ENCODE data around the gene TMPRSS11E.
A peak's percentile ranks its signal among the peaks of the same experiment; 100 is the strongest.
"Not testable (repeated sequence)": the region's sequence is repeated elsewhere in the genome, so short reads cannot be mapped to it uniquely, and the experiment has no call there.

Gene TMPRSS11E

GRCh38 chr4:68462691-68463090, 15.4 kb downstream of the TMPRSS11E start:
- FAIRE-seq: no peak

DNA sequence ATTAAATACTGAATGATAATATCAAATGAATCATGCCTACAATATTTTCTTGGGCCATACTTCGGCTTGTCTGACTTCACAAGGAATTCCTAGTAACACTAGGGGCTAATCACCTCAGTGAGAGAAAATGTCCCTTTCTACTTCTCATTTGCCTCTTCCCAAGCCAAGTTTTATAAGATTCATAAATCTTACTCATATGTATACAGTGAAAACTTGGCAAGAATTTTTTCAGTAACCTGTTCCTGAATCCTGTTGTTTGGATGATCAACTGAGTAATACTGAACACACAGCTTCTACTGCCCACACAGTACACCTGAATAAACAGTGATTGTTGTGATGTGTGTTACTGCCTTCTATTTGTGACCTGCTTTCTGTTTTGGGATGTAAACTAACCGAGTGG, 16.5 kb downstream of the TMPRSS11E start:
- no peak for FAIRE-seq

DNA sequence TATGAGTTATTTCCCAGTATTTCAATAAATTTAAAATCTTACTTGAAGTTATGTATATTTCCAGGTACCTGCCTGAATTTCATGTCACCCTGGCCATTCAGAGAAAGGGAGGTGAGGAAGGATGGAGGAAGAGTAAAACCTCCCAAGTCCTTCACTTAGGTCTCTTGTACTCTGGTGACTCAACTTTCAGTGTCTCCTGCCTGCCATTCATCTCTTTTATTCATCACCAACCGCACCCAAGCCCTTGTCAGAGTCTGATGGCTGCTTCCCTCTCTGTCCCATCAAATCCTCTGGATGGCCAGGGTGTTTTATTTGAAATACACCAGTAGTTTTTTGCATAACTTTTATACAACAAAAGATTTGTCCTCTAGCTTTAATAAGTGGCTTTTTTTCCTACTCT, 17.8 kb downstream of the TMPRSS11E start:
- no peak for FAIRE-seq

DNA sequence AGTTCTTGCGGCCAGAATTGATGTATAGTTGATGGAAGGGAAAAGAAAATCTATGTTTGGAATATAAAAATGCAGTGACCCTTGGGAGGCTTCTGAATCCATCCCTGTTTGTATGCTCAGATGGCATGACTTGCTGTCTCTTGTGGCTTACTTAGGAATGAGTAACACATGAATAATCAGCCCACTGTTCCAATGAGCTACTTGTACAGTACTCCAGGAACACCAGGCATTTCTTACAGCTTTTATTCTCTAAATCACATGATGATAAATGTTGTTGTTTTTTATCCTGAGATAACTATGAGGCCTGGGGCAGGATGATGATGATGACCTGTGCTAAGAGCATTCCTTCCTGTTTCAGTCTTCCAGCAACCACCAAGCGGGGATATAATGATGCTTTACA, 18.9 kb downstream of the TMPRSS11E start:
- FAIRE-seq: no peak

GRCh38 chr4:68466751-68467150, 19.5 kb downstream of the TMPRSS11E start:
- FAIRE-seq: no peak

DNA sequence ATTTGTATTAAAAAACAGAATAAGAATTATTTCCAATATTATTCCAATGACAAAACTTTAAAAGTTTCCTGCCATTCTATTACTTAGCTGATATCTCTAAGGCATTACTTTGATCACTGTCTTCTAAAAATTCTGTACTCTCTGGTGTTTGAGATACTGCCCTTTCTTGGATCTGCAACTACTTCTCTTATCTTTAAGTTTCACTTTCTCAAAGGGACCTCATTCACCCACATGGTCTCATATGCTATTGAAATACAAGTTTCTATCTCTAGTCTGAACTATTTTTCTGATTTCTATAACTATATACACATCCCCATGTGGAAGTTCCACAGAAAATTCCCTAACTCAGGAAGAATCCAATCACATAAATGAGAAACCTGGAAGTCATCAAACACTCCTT, 22.2 kb downstream of the TMPRSS11E start:
- FAIRE-seq: no peak

DNA sequence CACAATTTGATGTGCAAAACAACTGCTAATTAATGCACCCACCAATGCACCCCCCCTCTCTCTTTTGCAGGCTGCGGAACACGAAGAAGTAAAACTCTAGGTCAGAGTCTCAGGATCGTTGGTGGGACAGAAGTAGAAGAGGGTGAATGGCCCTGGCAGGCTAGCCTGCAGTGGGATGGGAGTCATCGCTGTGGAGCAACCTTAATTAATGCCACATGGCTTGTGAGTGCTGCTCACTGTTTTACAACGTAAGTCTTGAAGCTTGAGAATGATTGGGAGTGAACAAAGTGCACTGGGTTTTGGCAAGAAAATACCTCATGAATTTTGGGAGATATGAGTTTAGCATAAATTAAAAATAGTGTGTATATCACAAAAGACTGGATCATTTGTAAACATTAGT, 28.9 kb downstream of the TMPRSS11E start:
- no peak for FAIRE-seq

DNA sequence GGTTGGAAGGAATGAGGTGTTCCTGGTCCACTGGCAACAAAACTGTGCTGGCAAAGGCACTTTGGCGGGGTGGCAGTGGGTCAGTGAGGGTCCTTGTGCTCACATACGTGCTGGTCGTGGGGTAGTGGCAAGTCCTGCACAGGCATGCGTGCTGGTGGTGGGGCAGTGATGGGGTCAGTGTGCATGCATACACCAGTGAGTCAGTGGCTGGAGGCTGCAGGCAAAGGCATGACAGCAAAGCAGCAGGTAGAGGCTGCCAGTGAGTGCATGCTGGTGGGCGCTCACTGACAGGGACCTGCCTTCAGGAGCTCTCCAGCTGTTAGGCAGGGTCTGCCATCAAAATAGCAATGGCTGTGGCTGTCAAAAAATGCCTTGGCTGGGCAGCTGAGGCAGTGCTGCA, 42.1 kb downstream of the TMPRSS11E start:
- FAIRE-seq: no peak

- no peak for FAIRE-seq
Observed at GRCh38 chr4:68490826-68491457, 43.7 kb downstream of the TMPRSS11E start.

DNA sequence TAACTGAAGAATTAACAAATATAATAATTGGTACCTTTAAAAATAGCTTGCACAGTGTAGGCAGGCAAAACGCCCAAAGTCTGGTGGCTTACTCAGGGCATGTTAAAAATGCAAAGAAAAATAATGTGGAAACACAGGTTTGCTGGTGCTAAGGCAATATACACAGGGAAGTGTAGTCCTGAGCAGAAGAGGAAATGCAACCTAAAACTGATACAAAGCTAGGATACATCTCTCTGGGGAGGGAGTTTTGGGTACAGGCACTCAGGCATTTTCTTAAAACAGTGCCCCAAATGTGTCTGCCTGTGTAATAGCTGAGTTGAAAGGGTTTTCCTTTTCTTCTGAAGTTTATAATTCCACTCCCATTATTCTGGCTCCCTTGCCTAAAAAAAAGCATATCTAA, 47.4 kb downstream of the TMPRSS11E start:
- no peak for FAIRE-seq

GRCh38 chr4:68498413-68499007, 51.2 kb downstream of the TMPRSS11E start:
- peak; percentile 92 for FAIRE-seq

DNA sequence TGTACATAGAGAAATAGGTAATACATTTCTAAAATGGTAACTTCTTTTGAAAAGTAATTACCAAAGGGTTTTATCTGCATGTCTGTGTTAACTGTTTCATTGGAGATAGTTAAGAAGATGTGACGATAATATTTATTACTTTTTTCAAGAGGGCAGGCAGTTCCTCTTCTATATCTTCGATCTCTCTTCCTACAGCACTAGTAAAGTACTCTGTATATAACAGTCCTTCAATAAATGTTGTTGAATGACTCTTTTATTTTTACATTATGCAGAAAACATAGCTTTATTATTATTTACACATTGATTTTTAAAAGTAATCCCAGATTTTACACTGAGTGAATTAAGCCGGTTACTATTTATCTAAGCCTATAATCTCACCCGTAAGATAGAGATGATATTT, 51.8 kb downstream of the TMPRSS11E start:
- no peak for FAIRE-seq

GRCh38 chr4:68503462-68503861, 56.2 kb downstream of the TMPRSS11E start:
- FAIRE-seq: not testable (repeated sequence)

GRCh38 chr4:68504836-68505235, 57.6 kb downstream of the TMPRSS11E start:
- FAIRE-seq: not testable (repeated sequence)

DNA sequence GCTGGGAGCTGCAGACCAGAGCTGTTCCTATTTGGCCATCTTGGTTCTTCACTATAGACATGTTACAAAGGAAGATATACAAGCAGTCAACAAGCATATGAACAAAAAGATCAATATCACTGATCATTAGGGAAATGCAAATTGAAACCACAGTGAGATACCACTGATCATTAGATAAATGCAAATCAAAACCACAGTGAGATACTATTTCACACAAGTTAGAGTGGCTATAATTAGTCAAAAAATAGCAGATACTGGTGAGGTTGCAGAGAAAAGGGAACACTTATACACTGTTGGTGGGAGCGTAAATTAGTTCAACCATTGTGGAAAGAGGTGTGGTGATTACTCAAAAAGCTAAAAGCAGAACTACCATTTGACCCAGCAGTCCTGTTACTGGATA, 58.2 kb downstream of the TMPRSS11E start:
- not testable (repeated sequence) for FAIRE-seq

- FAIRE-seq: no peak
Observed at GRCh38 chr4:68518889-68519288, 71.6 kb downstream of the TMPRSS11E start.

DNA sequence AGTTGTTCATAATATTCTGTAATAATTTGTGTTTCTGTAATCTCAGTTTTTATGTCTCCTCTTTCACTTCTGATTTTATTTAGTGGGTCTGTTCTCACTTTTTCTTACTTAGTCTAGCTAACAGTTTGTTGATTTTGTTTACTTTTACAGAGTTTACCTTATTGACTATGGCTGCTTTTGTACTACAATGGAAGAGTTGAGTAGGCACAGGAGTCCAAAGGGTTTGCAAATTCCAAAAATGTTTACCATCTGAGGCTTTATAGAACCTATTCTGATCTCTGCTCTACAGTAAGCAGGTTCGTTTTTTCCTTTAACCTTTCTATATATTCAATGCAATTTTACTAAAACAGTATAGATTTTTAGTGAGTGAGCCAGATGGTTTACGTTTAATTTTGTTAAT, 73.7 kb downstream of the TMPRSS11E start:
- FAIRE-seq: no peak

- FAIRE-seq: not testable (repeated sequence)
Observed at GRCh38 chr4:68522232-68522631, 75.0 kb downstream of the TMPRSS11E start.

GRCh38 chr4:68535974-68536373, 88.7 kb downstream of the TMPRSS11E start:
- FAIRE-seq: no peak

- FAIRE-seq: no peak
Observed at GRCh38 chr4:68536375-68536774, 89.1 kb downstream of the TMPRSS11E start.

DNA sequence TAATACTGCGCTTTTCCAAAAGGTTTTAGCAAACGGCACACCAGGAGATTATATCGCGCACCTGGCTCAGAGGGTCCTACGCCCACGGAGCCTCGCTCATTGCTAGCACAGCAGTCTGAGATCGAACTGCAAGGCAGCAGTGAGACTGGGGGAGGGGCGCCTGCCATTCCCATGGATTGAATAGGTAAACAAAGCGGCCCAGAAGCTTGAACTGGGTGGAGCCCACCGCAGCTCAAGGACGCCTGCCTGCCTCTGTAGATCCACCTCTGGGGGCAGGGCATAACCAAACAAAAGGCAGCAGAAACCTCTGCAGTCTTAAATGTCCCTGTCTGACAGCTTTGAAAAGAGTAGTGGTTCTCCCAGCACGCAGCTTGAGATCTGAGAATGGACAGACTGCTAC, 95.5 kb downstream of the TMPRSS11E start:
- FAIRE-seq: not testable (repeated sequence)

Data from G401.6 (cell line).